Activated T-cell treated with anti-CD3 and anti-CD28 coated beads, Interleukin-2, amount 50 U/mL, for 72 hours (primary cell): ENCODE measurements around the gene C16orf96. TPM values are rescaled to one million over a fixed set of nuclear protein-coding genes. Genes with fewer than 3 reads are reported as not detected.
A peak's percentile ranks its signal among the peaks of the same experiment; 100 is the strongest.

ENCODE experiments used
- ATAC-seq, 2 donors: fragments of 150-1000 bp; cut with Tn5 transposase; replicated peaks in 1 of 2; 2 replicates each; pipeline ENCODE4 v1.10.0; 2021; ENCODE audit warnings: moderate library complexity in 2 of 2, mild to moderate bottlenecking in 1 of 2
- DNase-seq, 2 donors: peaks; one replicate each; pipeline ENCODE4 v3.0.0; 2021 to 2022; ENCODE audit warnings: mixed read lengths in 1 of 2
- H3K27ac Mint-ChIP-seq: one replicate; pipeline ENCODE4 v1.8.0; 2022; ENCODE audit warnings: mild to moderate bottlenecking, moderate library complexity, mixed read lengths
- H3K27me3 Mint-ChIP-seq: one replicate; pipeline ENCODE4 v1.8.0; 2022; ENCODE audit warnings: low read depth, mixed read lengths
- H3K36me3 Mint-ChIP-seq, 2 donors: one replicate each; pipeline ENCODE4 v1.8.0; 2022; ENCODE audit warnings: mixed read lengths in 2 of 2, mild to moderate bottlenecking in 1 of 2; ENCODE audit not compliant: insufficient read depth in 2 of 2
- H3K4me1 Mint-ChIP-seq: one replicate; pipeline ENCODE4 v1.8.0; 2022; ENCODE audit warnings: low read depth, mixed read lengths
- H3K4me3 Mint-ChIP-seq, 2 donors: one replicate each; pipeline ENCODE4 v1.8.0; 2022; ENCODE audit warnings: mild to moderate bottlenecking in 2 of 2, mixed read lengths in 2 of 2, moderate library complexity in 2 of 2
- H3K9me3 Mint-ChIP-seq, 2 donors: one replicate each; pipeline ENCODE4 v1.8.0; 2022; ENCODE audit warnings: mixed read lengths in 2 of 2
- total RNA-seq, 2 donors: library from RNA; stranded (reverse); gene quantifications; one replicate each; pipeline ENCODE4 v1.2.3, GENCODE V29; 2022

Gene C16orf96
- total RNA-seq, 2 donors from 2014 or later, result 0.51 to 0.55 TPM

DNA sequence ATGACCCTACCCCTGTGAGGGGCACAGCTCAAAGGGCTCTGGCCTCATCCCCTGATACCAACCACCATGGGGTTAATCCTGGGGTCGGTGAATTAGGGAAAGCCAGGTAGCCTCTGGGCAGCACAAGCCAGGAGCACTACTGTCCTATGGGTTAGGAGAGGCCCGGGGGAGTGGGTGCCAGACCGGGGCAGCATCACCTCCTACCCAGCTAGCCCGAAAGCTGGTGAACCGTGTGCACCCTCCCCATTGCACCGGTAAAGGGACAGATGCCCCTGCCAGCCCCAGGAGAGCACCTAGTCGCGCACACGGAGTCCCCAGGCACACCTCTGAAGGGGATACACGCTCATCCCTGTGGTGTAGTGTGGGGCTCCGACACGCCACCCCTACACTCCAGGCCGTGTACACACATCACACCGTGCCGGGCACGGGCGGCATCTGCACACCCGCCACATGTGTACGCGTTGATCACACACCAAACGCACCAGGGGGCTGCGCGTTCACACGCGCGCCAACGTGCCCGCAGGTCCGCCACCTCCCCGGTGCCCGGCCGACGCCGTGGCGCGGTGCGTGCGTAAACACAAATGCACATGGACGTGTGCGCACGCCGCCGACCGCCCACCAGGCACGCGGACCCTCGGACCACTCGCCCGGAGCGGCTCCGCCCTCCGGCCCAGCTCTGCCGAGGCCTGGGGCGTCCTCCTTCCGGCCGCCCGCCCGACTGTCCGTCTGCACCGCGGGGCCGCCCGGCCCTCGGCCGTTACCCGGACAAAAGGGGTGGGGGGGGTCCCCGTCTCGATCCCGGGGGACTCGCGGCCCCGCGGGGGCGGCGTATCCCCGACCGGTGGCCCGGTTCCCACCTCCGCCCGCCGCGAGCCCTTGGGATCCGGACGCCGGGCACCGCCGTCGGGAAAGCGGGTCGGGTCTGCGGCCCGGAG lies 57.8 kb downstream of the C16orf96 start:
- Mint-ChIP-seq H3K27me3 (no peaks in the 10 kb centered on the region), H3K9me3 (no peaks in the 10 kb centered on the region), H3K36me3 (peaks cover 1 to 2% of the 10 kb centered on the region in 2 donors), H3K4me3 (peak overlapping the region; percentile 74 to 76), H3K4me1 (peaks cover 45% of the 10 kb centered on the region), H3K27ac (no peak overlapping the region)
- DNase-seq (peak; percentile 37 to 56), ATAC-seq (no peak)

DNA sequence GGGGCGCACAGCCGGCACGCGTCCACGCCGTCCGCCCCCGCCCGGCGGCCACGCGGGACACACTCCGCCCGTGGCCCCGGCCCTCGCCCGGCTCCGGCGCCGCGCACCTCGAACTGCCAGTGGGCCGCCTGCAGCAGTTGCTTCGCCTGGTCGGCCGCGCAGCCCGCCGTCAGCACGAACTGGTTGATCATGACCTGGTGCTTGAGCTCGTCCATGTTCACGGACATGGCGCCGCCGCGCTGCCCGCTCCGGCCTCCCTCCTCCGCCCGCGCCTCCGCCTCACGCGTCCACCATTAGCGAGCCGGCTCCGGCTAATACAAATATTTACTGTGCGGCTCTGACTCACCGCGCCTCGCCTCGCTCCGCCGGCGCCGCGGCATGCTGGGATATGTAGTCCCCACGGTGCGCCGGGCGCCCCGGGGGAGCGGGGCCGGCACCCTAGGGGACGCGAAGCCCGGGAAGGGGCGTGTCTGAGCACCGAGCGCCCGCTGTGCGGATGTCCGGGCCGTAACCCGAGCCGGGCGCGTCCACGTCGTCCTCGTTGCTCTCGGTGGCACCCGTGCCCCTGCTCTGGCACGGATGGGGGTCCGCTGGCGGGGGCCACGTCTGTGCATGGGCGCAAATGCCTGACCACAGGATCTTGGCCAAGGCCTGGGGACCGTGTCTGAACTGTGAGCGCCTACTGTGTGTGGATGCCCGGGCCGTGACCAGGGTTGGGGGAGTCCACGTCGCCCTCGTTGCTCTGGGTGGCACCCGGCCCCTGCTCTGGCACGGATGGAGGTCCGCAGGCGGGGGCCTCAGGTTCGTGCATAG lies 58.6 kb downstream of the C16orf96 start, which contains the start of gene UBALD1:
UBALD1 (minus strand) TSS at position 318 of the 813 bp plus-strand sequence; CDS start at position 227, 91 bp downstream.
- Mint-ChIP-seq H3K9me3 (no peaks in the 10 kb centered on the region), H3K4me3 (peak within 1 kb of the TSS; percentile 89 to 94), H3K27ac (peak within 1 kb of the TSS; percentile 93), H3K4me1 (peaks cover 45% of the 10 kb centered on the region), H3K27me3 (no peaks in the 10 kb centered on the region), H3K36me3 (peaks cover 1 to 2% of the 10 kb centered on the region in 2 donors)
- ATAC-seq, result peak; percentile 69
- DNase-seq, result peak; percentile 88 to 89

- H3K4me1 Mint-ChIP-seq, result peaks cover 45% of the 10 kb centered on the region
- DNase-seq, result no peak
Measured at GRCh38 chr16:4615384-4616046, 59.4 kb downstream of the C16orf96 start.

GRCh38 chr16:4616047-4616811 lies 60.1 kb downstream of the C16orf96 start:
- Mint-ChIP-seq H3K4me1 (peaks cover 45% of the 10 kb centered on the region), H3K9me3 (no peaks in the 10 kb centered on the region), H3K27ac (peak overlapping the region; percentile 94), H3K36me3 (peaks cover 1 to 2% of the 10 kb centered on the region in 2 donors), H3K27me3 (no peaks in the 10 kb centered on the region), H3K4me3 (peak overlapping the region; percentile 95 to 97)
- peak; percentile 88 for ATAC-seq
- DNase-seq, result peak; percentile 98 to 99

More at GRCh38 chr16:4615384-4616046, 59.4 kb downstream of the C16orf96 start:
- Mint-ChIP-seq H3K27ac (peak overlapping the region; percentile 84), H3K4me3 (peak overlapping the region; percentile 89 to 94), H3K9me3 (no peaks in the 10 kb centered on the region), H3K27me3 (no peaks in the 10 kb centered on the region), H3K36me3 (peaks cover 1 to 2% of the 10 kb centered on the region in 2 donors)
- ATAC-seq, result no peak

GRCh38 chr16:4617880-4618279 lies 61.7 kb downstream of the C16orf96 start:
- no peak for ATAC-seq
- H3K9me3 Mint-ChIP-seq, result no peaks in the 10 kb centered on the region
- peaks cover 1 to 2% of the 10 kb centered on the region in 2 donors for H3K36me3 Mint-ChIP-seq
- peak overlapping the region; percentile 95 to 97 for H3K4me3 Mint-ChIP-seq
- H3K4me1 Mint-ChIP-seq, result peaks cover 44% of the 10 kb centered on the region
- H3K27me3 Mint-ChIP-seq, result no peaks in the 10 kb centered on the region
- H3K27ac Mint-ChIP-seq, result no peak overlapping the region
- DNase-seq, result no peak

DNA sequence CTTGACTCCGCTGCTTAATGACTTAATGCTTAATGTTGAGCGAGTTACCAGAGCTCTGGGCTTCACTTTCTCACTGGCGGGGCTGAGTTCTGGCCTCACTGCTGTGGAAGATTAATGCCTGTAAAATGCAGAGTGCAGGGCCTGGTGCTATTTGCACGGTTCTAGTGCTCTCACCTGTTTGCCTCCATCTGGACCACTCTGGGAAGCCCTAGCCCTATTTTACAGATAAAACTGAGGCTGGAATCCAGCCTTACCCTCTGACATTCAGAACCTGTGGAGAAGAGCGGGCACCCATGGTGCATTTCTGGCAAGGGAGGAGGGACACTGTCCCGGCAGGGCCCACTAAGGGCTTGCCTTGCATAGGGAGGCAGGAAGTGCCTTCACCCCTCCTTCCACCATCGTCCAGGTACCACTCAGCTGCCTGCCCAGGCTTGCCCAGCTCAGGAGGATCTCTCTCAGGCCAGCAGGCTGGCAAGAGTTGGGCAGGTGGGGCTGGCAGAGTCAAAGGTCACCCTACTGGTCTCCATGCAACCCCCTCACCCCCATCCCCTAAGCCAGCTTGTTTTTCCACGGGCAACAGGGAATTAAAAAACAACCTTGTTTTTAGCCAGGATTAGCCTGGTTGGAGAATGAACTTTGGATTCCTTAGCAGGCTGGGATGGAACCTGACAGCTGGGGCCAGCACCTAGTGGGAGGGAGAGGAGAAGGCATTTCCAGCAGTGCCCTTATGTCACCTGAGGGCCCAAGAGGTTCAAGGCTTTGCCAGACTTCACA lies 62.7 kb downstream of the C16orf96 start:
- Mint-ChIP-seq H3K4me1 (peaks cover 42% of the 10 kb centered on the region), H3K36me3 (peaks cover 1 to 2% of the 10 kb centered on the region in 2 donors), H3K9me3 (no peaks in the 10 kb centered on the region), H3K27me3 (no peaks in the 10 kb centered on the region), H3K4me3 (peak overlapping the region in 1 of 2 donors; percentile 19), H3K27ac (no peak overlapping the region)
- DNase-seq (no peak), ATAC-seq (no peak)

DNA sequence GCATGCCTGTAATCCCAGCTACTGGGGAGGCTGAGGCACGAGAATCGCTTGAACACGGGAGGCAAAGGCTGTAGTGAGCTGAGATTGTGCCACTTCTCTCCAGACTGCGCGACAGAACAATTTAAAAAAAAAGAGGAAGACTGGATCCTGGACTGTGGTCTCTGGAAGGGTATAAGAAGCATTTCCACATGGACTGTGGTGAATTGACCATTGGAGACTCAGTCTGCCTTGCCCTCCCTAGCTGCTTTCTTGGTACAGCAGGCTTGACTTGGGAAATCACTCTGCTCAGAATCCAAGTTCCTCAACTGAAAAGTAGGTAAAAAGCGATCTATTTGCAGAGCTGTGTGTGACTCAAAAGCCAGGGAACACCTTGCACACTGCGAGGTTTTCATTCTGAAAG lies 67.5 kb downstream of the C16orf96 start:
- no peak for DNase-seq
- H3K36me3 Mint-ChIP-seq, result peaks cover 3 to 5% of the 10 kb centered on the region in 2 donors
- no peaks in the 10 kb centered on the region for H3K27me3 Mint-ChIP-seq
- peaks cover 35% of the 10 kb centered on the region for H3K4me1 Mint-ChIP-seq
- H3K9me3 Mint-ChIP-seq, result no peaks in the 10 kb centered on the region
- peak overlapping the region; percentile 98 for H3K4me3 Mint-ChIP-seq
- no peak for ATAC-seq
- H3K27ac Mint-ChIP-seq, result no peak overlapping the region

GRCh38 chr16:4624015-4624826 lies 68.1 kb downstream of the C16orf96 start, which contains the start of gene MGRN1:
Gene MGRN1 (plus strand): TSS chr16:4624826. CDS start chr16:4624961, 135 bp downstream.
- H3K27ac Mint-ChIP-seq, result peak within 1 kb of the TSS; percentile 96
- ATAC-seq, result peak; percentile 84 to 85
- no peaks in the 10 kb centered on the region for H3K27me3 Mint-ChIP-seq
- no peaks in the 10 kb centered on the region for H3K9me3 Mint-ChIP-seq
- DNase-seq, result peak; percentile 92 to 94
- H3K4me3 Mint-ChIP-seq, result peak within 1 kb of the TSS; percentile 98
- H3K36me3 Mint-ChIP-seq, result peaks cover 4 to 8% of the 10 kb centered on the region in 2 donors
- H3K4me1 Mint-ChIP-seq, result peaks cover 38% of the 10 kb centered on the region

- peak overlapping the region; percentile 98 for H3K4me3 Mint-ChIP-seq
- H3K9me3 Mint-ChIP-seq, result no peaks in the 10 kb centered on the region
Measured at GRCh38 chr16:4624827-4625559, 68.9 kb downstream of the C16orf96 start.

GRCh38 chr16:4625560-4626159 lies 69.5 kb downstream of the C16orf96 start:
- H3K36me3 Mint-ChIP-seq, result peaks cover 4 to 11% of the 10 kb centered on the region in 2 donors
- H3K4me3 Mint-ChIP-seq, result peak overlapping the region; percentile 98
- ATAC-seq, result no peak
- H3K4me1 Mint-ChIP-seq, result peaks cover 40% of the 10 kb centered on the region
- DNase-seq, result no peak
- no peaks in the 10 kb centered on the region for H3K9me3 Mint-ChIP-seq
- no peaks in the 10 kb centered on the region for H3K27me3 Mint-ChIP-seq
- peak overlapping the region; percentile 96 for H3K27ac Mint-ChIP-seq

More at GRCh38 chr16:4624827-4625559, 68.9 kb downstream of the C16orf96 start:
- Mint-ChIP-seq H3K36me3 (peaks cover 4 to 11% of the 10 kb centered on the region in 2 donors), H3K27me3 (no peaks in the 10 kb centered on the region), H3K27ac (peak overlapping the region; percentile 96), H3K4me1 (peaks cover 40% of the 10 kb centered on the region)
- ATAC-seq (peak; percentile 62 to 66), DNase-seq (peak; percentile 86 to 88)
